ENCODE data around the gene IL34. TPM values are rescaled to one million over a fixed set of nuclear protein-coding genes. Genes with fewer than 3 reads are reported as not detected.

The IL34 gene
- total RNA-seq, 2 experiments from 2014 or later = not detected

GRCh38 chr16:70689970-70690891 lies 43.9 kb downstream of the IL34 start:
- POLR2A ChIA-PET = interaction anchor here (1.3 kb wide), 1 partner anchor 64 kb away, joined by 3 read pairs; no protein-coding TSS in a partner anchor
- no peak for DNase-seq (ENCODE audit: low spot score)
- no TSS peak for BruUV-seq (replicated peaks)
- H3K4me2 ChIP-seq (ENCODE audit: low read length) = no peak overlapping the region
- intact Hi-C loops (cut with micrococcal nuclease; ENCODE audit: unreplicated experiment) = no loop called here
- no peaks in the 10 kb centered on the region for H3K9me3 ChIP-seq (ENCODE audit: low read length)
- no peak overlapping the region for H3K27ac ChIP-seq (ENCODE audit: low read depth, low read length, poor library complexity, severe bottlenecking)
- CTCF ChIA-PET (ENCODE audit: unreplicated experiment) = no interaction called here
- H3K36me3 ChIP-seq (ENCODE audit: insufficient read depth, low read length) = no peaks in the 10 kb centered on the region; the same call in 1 of the 2 replicates
- no peaks in the 10 kb centered on the region for H3K79me2 ChIP-seq (ENCODE audit: insufficient read depth, low read depth, low read length)
- TF ChIP-seq EZH2phosphoT487 (IDR thresholded peaks at IDR 0.05; ENCODE audit: borderline replicate concordance, low read depth, low read length) (no peak), CTCF (conservative IDR thresholded peaks at IDR 0.05; ENCODE audit: low read length) (no peak)
- no peaks in the 10 kb centered on the region for H3K9me2 ChIP-seq (ENCODE audit: insufficient read depth, low read length)
- H3K4me1 ChIP-seq (ENCODE audit: insufficient read depth, low read length, poor library complexity, severe bottlenecking) = peaks cover under 1% of the 10 kb centered on the region
- no peak overlapping the region for H3K4me3 ChIP-seq (ENCODE audit: low read depth, low read length, poor library complexity, severe bottlenecking)
- H2AFZ ChIP-seq (ENCODE audit: low read length) = no peak overlapping the region
- no peaks in the 10 kb centered on the region for H4K20me1 ChIP-seq (ENCODE audit: insufficient read depth, low read length)

- intact Hi-C loops (cut with micrococcal nuclease; ENCODE audit: unreplicated experiment) = no loop called here
- no TSS peak for BruUV-seq (replicated peaks)
- H3K79me2 ChIP-seq (ENCODE audit: insufficient read depth, low read depth, low read length) = no peaks in the 10 kb centered on the region
- TF ChIP-seq EZH2phosphoT487 (IDR thresholded peaks at IDR 0.05; ENCODE audit: borderline replicate concordance, low read depth, low read length) = no peak
- no peak for TF ChIP-seq CTCF (conservative IDR thresholded peaks at IDR 0.05; ENCODE audit: low read length)
- no peaks in the 10 kb centered on the region for H3K9me3 ChIP-seq (ENCODE audit: low read length)
- no peak overlapping the region for H3K4me3 ChIP-seq (ENCODE audit: low read depth, low read length, poor library complexity, severe bottlenecking)
- H3K4me1 ChIP-seq (ENCODE audit: insufficient read depth, low read length, poor library complexity, severe bottlenecking) = peaks cover 6% of the 10 kb centered on the region
- H3K4me2 ChIP-seq (ENCODE audit: low read length) = no peak overlapping the region
- no peaks in the 10 kb centered on the region for H3K9me2 ChIP-seq (ENCODE audit: insufficient read depth, low read length)
- DNase-seq (ENCODE audit: low spot score) = no peak
- H2AFZ ChIP-seq (ENCODE audit: low read length) = no peak overlapping the region
- ChIA-PET POLR2A (no interaction called here), CTCF (ENCODE audit: unreplicated experiment) (no interaction called here)
- H3K36me3 ChIP-seq (ENCODE audit: insufficient read depth, low read length) = no peaks in the 10 kb centered on the region; the same call in 1 of the 2 replicates
- no peaks in the 10 kb centered on the region for H4K20me1 ChIP-seq (ENCODE audit: insufficient read depth, low read length)
- H3K27ac ChIP-seq (ENCODE audit: low read depth, low read length, poor library complexity, severe bottlenecking) = no peak overlapping the region
These were observed 45.1 kb downstream of the IL34 start for GRCh38 chr16:70691223-70692129.

Measured in OCI-LY7 (cell line).